ENCODE measurements around the gene PAPOLA. TPM values are rescaled to one million over a fixed set of nuclear protein-coding genes. Genes with fewer than 3 reads are reported as not detected.

The PAPOLA gene
- total RNA-seq, 3 donors from 2014 or later, result 161 to 180 (median 164) TPM

GRCh38 chr14:96590190-96590864, 88.1 kb downstream of the PAPOLA start:
- no peak overlapping the region for H3K4me3 Mint-ChIP-seq
- peaks cover 9% of the 10 kb centered on the region for H3K4me1 Mint-ChIP-seq (ENCODE audit: low read depth)
- peaks cover 16% of the 10 kb centered on the region for H3K27me3 Mint-ChIP-seq (ENCODE audit: low read depth)
- no peaks in the 10 kb centered on the region for H3K36me3 Mint-ChIP-seq (ENCODE audit: insufficient read depth)
- DNase-seq (no peak), ATAC-seq (no peak)
- H3K9me3 Mint-ChIP-seq, result no peaks in the 10 kb centered on the region

GRCh38 chr14:96592591-96593386, 90.6 kb downstream of the PAPOLA start:
- Mint-ChIP-seq H3K9me3 (no peaks in the 10 kb centered on the region), H3K27me3 (ENCODE audit: low read depth) (peaks cover 11% of the 10 kb centered on the region), H3K4me3 (peak overlapping the region; percentile 74), H3K4me1 (ENCODE audit: low read depth) (peaks cover 9% of the 10 kb centered on the region), H3K36me3 (ENCODE audit: insufficient read depth) (no peaks in the 10 kb centered on the region)
- peak; percentile 98 to 99 for ATAC-seq
- DNase-seq, result peak; percentile 66

GRCh38 chr14:96594961-96595360, 92.8 kb downstream of the PAPOLA start:
- DNase-seq (no peak), ATAC-seq (no peak)
- Mint-ChIP-seq H3K9me3 (no peaks in the 10 kb centered on the region), H3K36me3 (ENCODE audit: insufficient read depth) (no peaks in the 10 kb centered on the region), H3K4me1 (ENCODE audit: low read depth) (peaks cover 9% of the 10 kb centered on the region), H3K4me3 (no peak overlapping the region), H3K27me3 (ENCODE audit: low read depth) (peaks cover 7% of the 10 kb centered on the region)

DNA sequence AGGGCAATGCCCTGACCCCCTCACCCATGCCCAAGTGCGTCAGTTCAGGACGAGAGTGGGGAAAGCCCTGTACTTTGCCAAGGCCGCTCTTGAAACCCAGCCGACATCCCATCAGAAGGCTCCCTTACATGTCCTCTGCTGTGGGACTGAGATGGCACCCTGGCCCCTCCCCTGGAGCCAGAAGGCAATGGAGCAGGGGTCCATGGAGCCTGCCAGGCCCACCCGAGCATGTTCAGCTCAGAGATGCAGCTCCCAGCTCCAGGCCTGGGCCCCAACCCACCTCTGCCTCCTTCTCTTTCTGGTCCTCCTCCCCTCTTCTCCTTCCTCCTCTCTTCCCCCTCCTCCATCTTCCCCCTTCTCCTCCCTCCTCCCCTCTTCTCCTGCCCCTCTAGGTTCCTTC, 95.5 kb downstream of the PAPOLA start:
- ATAC-seq (no peak), DNase-seq (no peak)
- no peak overlapping the region for H3K4me3 Mint-ChIP-seq
- no peaks in the 10 kb centered on the region for H3K9me3 Mint-ChIP-seq
- no peaks in the 10 kb centered on the region for H3K36me3 Mint-ChIP-seq (ENCODE audit: insufficient read depth)
- peaks cover 18% of the 10 kb centered on the region for H3K27me3 Mint-ChIP-seq (ENCODE audit: low read depth)
- H3K4me1 Mint-ChIP-seq (ENCODE audit: low read depth), result peaks cover 5% of the 10 kb centered on the region

DNA sequence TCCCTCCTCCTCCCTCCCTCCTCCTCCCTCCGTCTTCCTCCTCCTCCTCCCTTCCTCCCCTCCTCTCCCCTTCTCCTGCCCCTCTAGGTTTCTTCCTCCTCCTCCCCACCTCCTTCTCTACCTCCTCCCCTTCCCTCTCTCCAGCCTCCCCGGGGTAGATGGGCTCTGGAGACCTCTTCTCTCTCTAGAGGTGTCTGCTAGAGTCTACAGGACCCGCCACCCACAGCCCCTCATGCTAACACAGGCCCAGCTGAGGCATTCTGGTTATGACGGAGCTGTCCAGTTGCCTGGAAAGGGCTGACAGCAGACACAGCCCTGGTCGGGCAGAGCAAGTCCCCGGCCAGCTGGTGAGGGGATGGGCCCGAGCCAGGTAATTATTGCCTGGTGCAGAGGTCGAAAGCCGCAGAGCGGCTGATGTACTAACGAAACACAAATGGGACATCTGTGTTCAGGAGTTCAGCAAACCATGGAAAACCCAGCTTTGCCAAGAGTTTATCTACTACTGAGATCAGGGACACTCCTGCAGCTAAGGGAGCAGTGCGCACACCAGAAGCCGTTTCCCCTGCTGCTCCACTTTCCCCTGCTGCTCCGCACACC, 96.2 kb downstream of the PAPOLA start:
- no peak for DNase-seq
- ATAC-seq, result no peak
- Mint-ChIP-seq H3K36me3 (ENCODE audit: insufficient read depth) (no peaks in the 10 kb centered on the region), H3K4me1 (ENCODE audit: low read depth) (no peaks in the 10 kb centered on the region), H3K4me3 (no peak overlapping the region), H3K9me3 (no peaks in the 10 kb centered on the region), H3K27me3 (ENCODE audit: low read depth) (peaks cover 20% of the 10 kb centered on the region)

GRCh38 chr14:96599076-96599475, 96.9 kb downstream of the PAPOLA start:
- Mint-ChIP-seq H3K4me3 (no peak overlapping the region), H3K9me3 (no peaks in the 10 kb centered on the region), H3K27me3 (ENCODE audit: low read depth) (peaks cover 22% of the 10 kb centered on the region), H3K36me3 (ENCODE audit: insufficient read depth) (no peaks in the 10 kb centered on the region), H3K4me1 (ENCODE audit: low read depth) (no peaks in the 10 kb centered on the region)
- DNase-seq (no peak), ATAC-seq (no peak)

GRCh38 chr14:96602186-96602585, 100.0 kb downstream of the PAPOLA start:
- peaks cover 25% of the 10 kb centered on the region for H3K27me3 Mint-ChIP-seq (ENCODE audit: low read depth)
- no peaks in the 10 kb centered on the region for H3K9me3 Mint-ChIP-seq
- ATAC-seq (no peak), DNase-seq (no peak)
- no peak overlapping the region for H3K4me3 Mint-ChIP-seq
- H3K4me1 Mint-ChIP-seq (ENCODE audit: low read depth), result no peaks in the 10 kb centered on the region
- H3K36me3 Mint-ChIP-seq (ENCODE audit: insufficient read depth), result no peaks in the 10 kb centered on the region

- Mint-ChIP-seq H3K4me1 (ENCODE audit: low read depth) (no peaks in the 10 kb centered on the region), H3K9me3 (no peaks in the 10 kb centered on the region), H3K36me3 (ENCODE audit: insufficient read depth) (no peaks in the 10 kb centered on the region), H3K4me3 (no peak overlapping the region), H3K27me3 (ENCODE audit: low read depth) (peaks cover 25% of the 10 kb centered on the region)
- DNase-seq (no peak), ATAC-seq (no peak)
Measured at GRCh38 chr14:96603350-96604255, 101.4 kb downstream of the PAPOLA start.

DNA sequence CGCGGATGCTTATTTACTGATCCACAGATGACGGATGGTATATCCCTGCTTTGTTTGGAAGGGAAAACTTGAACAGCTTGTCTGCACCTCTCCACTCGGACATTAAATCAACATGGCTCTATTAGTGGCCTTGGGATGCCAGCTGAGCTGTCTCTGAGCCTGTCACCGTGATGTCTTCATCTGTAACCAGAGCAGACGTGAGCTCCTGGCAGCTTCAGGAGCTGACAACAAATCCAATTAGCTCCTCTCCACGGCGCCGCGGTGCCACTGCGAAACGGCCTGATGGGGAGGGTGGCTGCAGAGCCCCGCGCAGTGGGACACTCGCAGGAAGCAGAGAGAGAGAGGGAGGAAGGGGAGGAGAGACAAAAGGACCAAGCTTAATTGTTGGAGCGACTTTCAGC, 112.3 kb downstream of the PAPOLA start:
- ATAC-seq (no peak), DNase-seq (no peak)
- no peaks in the 10 kb centered on the region for H3K9me3 Mint-ChIP-seq
- no peaks in the 10 kb centered on the region for H3K36me3 Mint-ChIP-seq (ENCODE audit: insufficient read depth)
- no peak overlapping the region for H3K4me3 Mint-ChIP-seq
- peaks cover 28% of the 10 kb centered on the region for H3K27me3 Mint-ChIP-seq (ENCODE audit: low read depth)
- H3K4me1 Mint-ChIP-seq (ENCODE audit: low read depth), result no peaks in the 10 kb centered on the region

DNA sequence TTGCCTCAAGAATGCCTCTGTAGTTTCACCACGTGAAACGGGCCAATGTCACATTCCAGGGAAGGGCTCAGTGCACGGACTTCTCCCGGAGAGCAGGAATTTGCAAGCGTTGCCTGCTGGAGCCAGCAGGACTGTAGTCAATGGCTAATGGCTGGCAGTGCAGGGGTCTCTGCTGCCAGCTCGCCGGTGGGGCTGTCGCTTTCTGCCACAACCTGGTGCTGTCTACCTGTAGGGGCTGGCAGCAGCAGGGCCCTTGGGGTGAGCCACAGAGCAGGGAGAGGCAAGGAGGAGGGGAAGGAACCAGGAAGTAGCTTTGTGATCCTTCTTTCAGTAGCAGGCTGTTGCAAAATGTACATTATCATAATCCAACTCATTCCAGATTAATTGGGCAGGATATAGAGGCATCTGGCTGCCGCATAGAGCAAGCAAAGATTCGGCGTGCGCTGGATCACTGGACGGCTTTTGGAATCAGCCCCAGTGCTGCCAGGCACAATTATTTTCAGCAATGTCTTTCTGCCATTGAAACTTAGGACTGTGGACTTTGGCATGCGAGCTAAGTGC, 114.1 kb downstream of the PAPOLA start:
- no peaks in the 10 kb centered on the region for H3K9me3 Mint-ChIP-seq
- H3K36me3 Mint-ChIP-seq (ENCODE audit: insufficient read depth), result no peaks in the 10 kb centered on the region
- no peak overlapping the region for H3K4me3 Mint-ChIP-seq
- H3K4me1 Mint-ChIP-seq (ENCODE audit: low read depth), result no peaks in the 10 kb centered on the region
- H3K27me3 Mint-ChIP-seq (ENCODE audit: low read depth), result peaks cover 29% of the 10 kb centered on the region
- DNase-seq, result no peak
- ATAC-seq, result no peak

Other genes with a start within 250 kb of the PAPOLA start
- not detected for gene BDKRB1, start 246.2 kb upstream of the PAPOLA start, total RNA-seq
- gene ATG2B, start 139.0 kb upstream of the PAPOLA start, total RNA-seq, result 10 to 100 TPM; 14.9 to 17.9 (median 17.4) TPM
- gene GSKIP, start 138.9 kb upstream of the PAPOLA start, total RNA-seq, result 10 to 100 TPM; 17.9 to 21.1 (median 19.3) TPM
- gene AK7, start 110.3 kb upstream of the PAPOLA start, total RNA-seq, result under 1 TPM in 2 of 3 donors, not detected in 1; 0.13 to 0.18 TPM